HG02763 (cell line): Measurements from ENCODE around the gene GABBR2.
"Not testable (repeated sequence)": the region's sequence is repeated elsewhere in the genome, so short reads cannot be mapped to it uniquely, and the experiment has no call there.

Source experiments
- ATAC-seq: cut with Tn5 transposase; IDR thresholded peaks from one replicate; pipeline ENCODE4 v1.9.1; 2021; ENCODE audit warnings: mild to moderate bottlenecking, moderate library complexity; ENCODE audit not compliant: unreplicated experiment

GABBR2 gene

GRCh38 chr9:98520221-98520960 lies 188.3 kb downstream of the GABBR2 start:
- ATAC-seq = no peak

GRCh38 chr9:98519641-98520040 lies 189.1 kb downstream of the GABBR2 start:
- no peak for ATAC-seq

GRCh38 chr9:98518556-98518955 lies 190.2 kb downstream of the GABBR2 start:
- ATAC-seq = no peak

DNA sequence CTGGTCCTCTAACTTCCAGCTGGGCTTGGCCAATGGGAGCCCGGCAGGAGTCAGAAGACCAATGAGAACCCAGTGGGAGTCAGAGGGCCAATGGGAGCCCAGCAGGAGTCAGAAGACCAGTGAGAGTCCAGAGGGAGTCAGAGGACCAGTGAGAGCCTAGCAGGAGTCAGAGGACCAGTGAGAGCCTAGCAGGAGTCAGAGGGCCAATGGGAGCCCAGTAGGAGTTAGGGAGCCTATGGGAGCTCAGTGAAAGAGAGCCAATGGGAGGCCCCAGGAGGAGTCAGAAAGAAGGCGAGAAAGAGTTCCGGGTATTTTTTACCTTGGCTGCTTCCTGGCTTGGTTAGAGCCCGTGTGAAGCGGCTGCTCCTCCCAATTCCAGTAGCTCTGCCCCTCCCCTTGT lies 191.0 kb downstream of the GABBR2 start:
- no peak for ATAC-seq

DNA sequence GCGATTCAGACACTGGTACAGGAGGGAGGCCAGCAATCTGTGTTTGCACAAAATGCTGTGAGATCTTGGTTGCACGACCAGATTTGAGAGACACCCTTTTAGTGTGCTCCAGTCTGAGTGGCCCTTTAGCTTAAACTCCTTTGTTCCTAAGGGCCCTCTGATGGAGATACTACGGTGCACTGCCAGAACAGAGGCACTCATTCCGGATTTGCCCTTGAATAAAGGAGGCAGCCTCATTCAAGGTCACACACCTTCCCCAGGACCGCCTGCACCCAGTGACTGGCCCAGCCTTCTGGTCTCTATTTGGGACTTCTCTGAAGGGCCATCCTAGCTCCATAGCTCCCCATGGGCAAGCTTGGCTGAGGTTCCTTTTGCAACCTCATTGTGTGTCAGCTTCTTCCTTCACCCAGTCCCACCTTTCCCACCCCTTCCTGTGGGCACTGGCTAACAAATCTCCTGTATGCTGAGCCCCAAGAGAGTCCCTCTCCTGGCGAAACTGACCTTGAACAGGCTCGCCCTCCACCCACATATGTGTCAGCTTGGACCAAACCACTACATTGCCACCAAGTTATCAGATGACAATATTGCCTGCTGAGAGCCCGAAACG lies 191.7 kb downstream of the GABBR2 start:
- ATAC-seq = no peak

- no peak for ATAC-seq
Measured at GRCh38 chr9:98516205-98516896, 192.4 kb downstream of the GABBR2 start.

DNA sequence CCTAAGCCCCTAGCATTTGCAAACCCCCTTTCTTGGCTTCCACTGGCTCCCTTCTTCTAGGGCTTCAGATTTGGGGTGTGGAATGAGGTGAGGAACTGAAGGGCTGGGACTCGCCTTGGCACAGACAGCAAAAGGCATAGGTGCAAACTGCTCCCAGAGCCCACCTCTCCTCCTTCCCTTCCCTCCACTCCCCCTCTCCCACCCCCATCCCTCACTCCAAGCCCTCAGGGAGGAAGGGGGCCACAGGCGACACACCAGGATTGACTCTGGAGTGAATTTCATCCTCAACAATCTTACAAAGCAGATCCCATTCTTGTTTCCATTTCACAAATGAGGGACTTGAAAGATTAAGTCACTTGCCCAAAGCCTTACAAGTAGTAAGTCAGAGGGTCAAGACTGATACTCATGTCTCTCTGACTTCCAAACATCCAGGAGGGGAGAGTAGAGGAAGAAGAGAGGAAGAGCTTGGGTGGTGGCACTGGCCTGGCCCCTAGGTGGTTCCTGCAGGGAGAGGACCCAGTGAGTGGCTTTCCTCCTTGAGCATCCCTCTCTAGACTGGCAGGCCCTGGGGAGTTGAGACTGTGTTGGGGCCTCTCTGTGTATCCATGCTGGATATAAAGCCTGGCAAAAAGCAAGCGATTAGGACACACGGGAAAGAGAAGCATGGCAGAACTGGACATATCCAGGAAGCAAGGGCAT lies 193.1 kb downstream of the GABBR2 start:
- ATAC-seq = no peak

- no peak for ATAC-seq
Measured at GRCh38 chr9:98514841-98515240, 193.9 kb downstream of the GABBR2 start.

DNA sequence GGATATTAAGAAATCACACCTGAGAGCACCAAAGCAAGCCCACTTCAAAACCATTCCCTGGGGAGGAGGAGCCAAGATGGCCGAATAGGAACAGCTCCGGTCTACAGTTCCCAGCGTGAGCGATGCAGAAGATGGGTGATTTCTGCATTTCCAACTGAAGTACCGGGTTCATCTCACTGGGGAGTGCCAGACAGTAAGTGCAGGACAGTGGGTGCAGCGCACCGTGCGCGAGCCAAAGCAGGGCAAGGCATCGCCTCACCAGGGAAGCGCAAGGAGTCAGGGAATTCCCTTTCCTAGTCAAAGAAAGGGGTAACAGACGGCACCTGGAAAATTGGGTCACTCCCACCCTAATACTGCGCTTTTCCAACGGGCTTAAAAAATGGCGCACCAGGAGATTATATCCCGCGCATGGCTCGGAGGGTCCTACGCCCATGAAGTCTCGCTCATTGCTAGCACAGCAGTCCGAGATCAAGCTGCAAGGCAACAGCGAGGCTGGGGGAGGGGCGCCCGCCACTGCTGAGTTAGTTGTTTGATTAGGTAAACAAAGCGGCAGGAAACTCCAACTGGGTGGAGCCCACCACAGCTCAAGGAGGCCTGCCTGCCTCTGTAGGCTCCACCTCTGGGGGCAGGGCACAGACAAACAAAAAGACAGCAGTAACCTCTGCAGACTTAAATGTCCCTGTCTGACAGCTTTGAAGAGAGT lies 200.4 kb downstream of the GABBR2 start:
- ATAC-seq = not testable (repeated sequence)

GRCh38 chr9:98506422-98507054 lies 202.2 kb downstream of the GABBR2 start:
- ATAC-seq = no peak

DNA sequence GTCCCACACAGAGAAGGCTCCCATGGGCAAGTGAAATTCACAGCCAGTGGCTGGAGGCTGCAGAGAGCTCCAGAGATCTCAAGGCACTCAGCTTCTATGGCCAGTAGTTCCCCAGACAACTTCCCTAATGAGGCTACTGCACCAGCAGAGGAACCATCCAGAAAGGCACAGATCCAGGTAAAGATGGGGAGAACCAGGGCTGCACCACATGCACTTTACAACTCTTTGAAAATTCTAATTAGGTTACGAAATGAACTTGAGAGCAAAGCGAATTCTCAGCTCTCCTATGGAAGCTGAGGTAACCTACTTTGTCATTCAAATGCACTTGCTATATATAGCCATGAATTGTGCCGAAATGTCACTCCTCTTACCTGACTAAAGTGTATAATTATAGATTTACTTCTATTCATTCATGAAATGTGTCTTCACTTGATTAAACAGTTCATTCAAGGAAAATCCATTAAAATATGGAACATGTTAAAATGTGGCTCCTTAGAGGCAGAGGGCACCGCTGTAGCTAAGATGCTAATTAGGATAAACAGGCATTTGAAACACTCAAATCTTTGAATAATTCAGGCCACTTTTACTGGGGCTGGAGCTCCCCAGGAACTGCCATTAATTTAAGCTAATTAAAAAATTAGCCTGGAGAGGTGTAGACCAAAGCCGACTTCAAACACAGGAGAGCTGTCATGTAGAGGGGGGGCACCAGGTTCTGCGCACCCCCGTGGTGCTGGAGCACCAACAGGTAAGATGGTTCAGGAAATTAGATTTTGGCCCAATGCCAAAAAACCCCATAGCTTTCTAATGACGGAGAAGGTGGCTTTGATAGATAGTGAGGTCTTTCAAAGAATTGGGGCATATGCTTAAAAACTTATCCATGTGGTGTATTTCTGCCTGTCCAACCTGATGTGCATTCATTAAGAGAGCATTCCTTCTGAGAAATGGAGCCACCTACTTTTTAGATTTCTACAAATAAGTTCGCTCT lies 204.1 kb downstream of the GABBR2 start:
- no peak for ATAC-seq

DNA sequence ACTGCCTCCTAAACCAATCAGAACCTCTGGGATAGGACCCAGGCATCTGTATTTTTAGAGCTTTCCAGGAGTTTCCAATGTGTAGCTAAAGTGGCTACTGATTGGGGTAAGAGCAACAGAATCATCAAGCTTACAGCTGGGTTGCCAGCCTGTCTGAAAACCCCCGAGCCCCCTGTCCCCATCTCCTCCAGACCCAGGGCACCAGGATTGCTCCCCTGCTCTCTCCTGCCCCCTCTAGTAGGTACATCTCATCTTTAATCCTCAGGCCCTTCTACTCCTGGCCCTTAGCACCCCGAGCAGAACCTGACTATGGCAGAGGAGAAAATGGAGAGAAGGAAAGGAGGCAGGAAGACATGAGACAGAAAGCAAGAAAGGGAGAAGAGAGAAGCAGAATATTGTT lies 204.9 kb downstream of the GABBR2 start:
- ATAC-seq = no peak

- no peak for ATAC-seq
Measured at GRCh38 chr9:98502976-98503325, 205.8 kb downstream of the GABBR2 start.

DNA sequence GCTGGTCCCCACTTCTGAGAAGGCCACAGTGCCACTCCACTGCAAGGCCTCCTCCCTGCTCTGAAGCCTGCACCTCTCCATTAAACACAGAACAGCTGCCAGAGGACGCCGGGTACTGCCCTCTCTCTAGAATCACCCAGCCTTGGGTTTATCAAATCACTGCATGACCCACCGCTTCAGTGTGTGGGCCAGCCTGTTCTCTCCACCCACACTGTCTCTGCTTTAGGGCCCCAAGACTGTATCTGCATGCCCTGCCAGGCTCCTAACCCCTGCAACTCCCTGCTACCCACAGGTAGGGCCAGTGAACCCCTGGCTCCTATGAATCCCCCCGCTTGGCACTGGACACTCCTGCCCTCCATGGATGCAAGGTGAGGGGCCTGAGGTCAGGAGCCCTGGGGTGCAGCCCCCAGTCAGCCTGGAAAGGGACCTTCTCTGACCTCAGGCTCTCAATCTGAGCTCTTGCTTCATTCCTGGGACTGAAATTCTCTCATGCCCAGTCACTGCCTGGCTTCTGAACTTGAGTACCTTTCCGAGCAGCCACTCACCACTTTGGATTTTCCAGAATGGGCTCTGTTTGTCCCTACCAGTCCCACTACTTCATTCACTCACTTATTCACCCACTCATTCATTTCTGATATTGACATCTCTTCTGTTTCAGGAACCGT lies 206.3 kb downstream of the GABBR2 start:
- no peak for ATAC-seq

DNA sequence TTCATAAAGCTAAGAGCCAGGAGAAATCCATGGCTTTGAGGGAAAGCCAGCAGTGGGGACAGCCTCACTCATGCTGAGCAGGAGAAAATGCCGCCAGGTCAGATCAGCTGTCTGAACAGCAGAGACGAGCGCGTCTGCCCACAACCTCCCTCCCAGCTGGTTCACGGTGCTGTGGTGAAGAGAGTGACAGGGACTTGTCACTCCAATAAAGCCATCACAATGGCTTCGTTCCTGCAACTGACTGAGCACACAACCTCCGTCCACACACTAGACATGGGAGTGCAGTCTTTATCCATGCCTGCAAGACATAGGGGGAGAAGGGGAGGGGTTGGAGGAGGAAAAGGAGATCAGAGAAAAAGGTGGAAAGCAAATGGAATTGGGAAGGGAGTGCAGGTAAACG lies 206.9 kb downstream of the GABBR2 start:
- ATAC-seq = no peak

DNA sequence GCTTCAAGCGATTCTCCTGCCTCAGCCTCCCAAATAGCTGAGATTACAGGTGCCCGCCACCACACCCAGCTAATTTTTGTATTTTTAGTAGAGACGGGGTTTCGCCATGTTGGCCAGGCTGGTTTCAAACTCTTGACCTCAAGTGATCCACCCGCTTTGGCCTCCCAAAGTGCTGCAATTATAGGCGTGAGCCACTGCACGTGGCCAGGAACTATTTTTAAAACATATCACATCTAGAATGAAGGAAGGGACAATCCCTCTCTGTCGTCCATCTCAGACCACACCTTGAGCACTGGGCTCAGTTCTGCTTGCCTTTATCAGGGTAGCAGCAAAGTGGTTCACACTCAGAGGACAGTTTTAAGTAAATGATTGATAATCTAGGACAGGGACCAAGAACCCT lies 207.5 kb downstream of the GABBR2 start:
- ATAC-seq = not testable (repeated sequence)

DNA sequence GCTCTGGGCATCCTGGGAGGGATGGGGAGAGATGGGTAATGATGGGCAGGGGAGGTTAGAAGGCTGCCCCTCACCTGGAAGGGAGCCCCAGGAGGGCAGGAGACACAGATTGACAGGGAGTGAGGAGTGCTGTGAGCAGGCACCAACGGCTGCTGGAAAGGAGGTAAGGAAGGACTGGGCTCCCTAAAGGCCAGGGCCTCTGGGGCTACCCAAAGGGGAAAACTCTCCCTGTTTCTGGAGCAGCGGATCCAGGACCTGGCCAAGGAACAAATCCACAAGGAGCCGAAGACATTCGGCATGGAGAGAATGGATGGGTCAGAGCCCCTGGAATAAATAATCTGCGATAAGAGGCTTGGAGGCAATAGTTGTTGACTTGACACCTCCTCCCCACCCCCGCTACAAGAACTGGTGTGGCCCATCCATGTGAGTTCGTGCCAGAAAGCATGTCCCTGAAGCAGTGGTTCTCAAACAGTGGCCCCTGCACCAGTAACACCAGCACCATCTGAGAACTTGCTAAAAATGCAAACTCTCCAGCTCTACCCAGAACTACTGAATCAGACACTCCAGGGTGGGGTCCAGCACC lies 208.3 kb downstream of the GABBR2 start:
- no peak for ATAC-seq

GRCh38 chr9:98495530-98495929 lies 213.2 kb downstream of the GABBR2 start:
- ATAC-seq = no peak
